ENCODE results near the gene PDCL2.
"Not testable (repeated sequence)": the region's sequence is repeated elsewhere in the genome, so short reads cannot be mapped to it uniquely, and the experiment has no call there.

PDCL2 gene

GRCh38 chr4:55633903-55634302 lies 41.9 kb upstream of the PDCL2 start:
- FAIRE-seq (no peak), DNase-seq (ENCODE audit: insufficient read length, low spot score) (no peak)
- TF ChIP-seq CTCF (IDR thresholded peaks at IDR 0.05; ENCODE audit: insufficient read depth, missing control alignments), result no peak

GRCh38 chr4:55625835-55626234 lies 33.8 kb upstream of the PDCL2 start:
- TF ChIP-seq CTCF (IDR thresholded peaks at IDR 0.05; ENCODE audit: insufficient read depth, missing control alignments), result no peak
- FAIRE-seq, result no peak
- no peak for DNase-seq (ENCODE audit: insufficient read length, low spot score)

GRCh38 chr4:55624063-55624462 lies 32.0 kb upstream of the PDCL2 start:
- FAIRE-seq; DNase-seq (ENCODE audit: insufficient read length, low spot score): not testable (repeated sequence)

GRCh38 chr4:55618546-55619143 lies 26.6 kb upstream of the PDCL2 start:
- TF ChIP-seq CTCF (IDR thresholded peaks at IDR 0.05; ENCODE audit: insufficient read depth, missing control alignments), result no peak
- FAIRE-seq (no peak), DNase-seq (ENCODE audit: insufficient read length, low spot score) (no peak)

GRCh38 chr4:55617587-55618197 lies 25.6 kb upstream of the PDCL2 start:
- no peak for FAIRE-seq
- DNase-seq (ENCODE audit: insufficient read length, low spot score), result no peak
- no peak for TF ChIP-seq CTCF (IDR thresholded peaks at IDR 0.05; ENCODE audit: insufficient read depth, missing control alignments)

GRCh38 chr4:55615008-55615407 lies 23.0 kb upstream of the PDCL2 start:
- TF ChIP-seq CTCF (IDR thresholded peaks at IDR 0.05; ENCODE audit: insufficient read depth, missing control alignments), result no peak
- DNase-seq (ENCODE audit: insufficient read length, low spot score) (no peak), FAIRE-seq (no peak)

- DNase-seq (ENCODE audit: insufficient read length, low spot score) (no peak), FAIRE-seq (no peak)
- TF ChIP-seq CTCF (IDR thresholded peaks at IDR 0.05; ENCODE audit: insufficient read depth, missing control alignments), result no peak
Measured at GRCh38 chr4:55613621-55614020, 21.6 kb upstream of the PDCL2 start.

All from D721Med (cell line).